Upper lobe of right lung (tissue), 1 donor: ENCODE measurements around the gene CPT1A. TPM values are rescaled to one million over a fixed set of nuclear protein-coding genes. Genes with fewer than 3 reads are reported as not detected.
A peak's percentile ranks its signal among the peaks of the same experiment; 100 is the strongest.

Experiments
- ATAC-seq: fragments of 200-7000 bp; cut with Tn5 transposase; one replicate; pipeline ENCODE4 v1.9.1; 2020; ENCODE audit warnings: mild to moderate bottlenecking, moderate library complexity
- DNase-seq: peaks from one replicate; pipeline ENCODE4 v3.0.0-alpha.2; 2020
- H3K27ac ChIP-seq: fragments of 200-600 bp; one replicate; pipeline ENCODE4 v1.8.0; 2022
- H3K27me3 ChIP-seq: fragments of 200-600 bp; one replicate; pipeline ENCODE4 v1.8.0; 2022; ENCODE audit warnings: mild to moderate bottlenecking
- H3K36me3 ChIP-seq: fragments of 200-600 bp; one replicate; pipeline ENCODE4 v1.8.0; 2022
- H3K4me1 ChIP-seq: fragments of 200-600 bp; one replicate; pipeline ENCODE4 v1.8.0; 2022
- H3K4me3 ChIP-seq: fragments of 200-600 bp; one replicate; pipeline ENCODE4 v1.8.0; 2022; ENCODE audit warnings: mild to moderate bottlenecking
- H3K9me3 ChIP-seq: fragments of 200-600 bp; one replicate; pipeline ENCODE4 v1.8.0; 2022
- intact Hi-C: fragments of 100-400 bp; cut with DNase I; formaldehyde crosslinking; loops from one replicate; pipeline ENCODE4 v1.11.0; 2022
- total RNA-seq: library from RNA; stranded (reverse); fragmentation: NEBNext Ultra II Directional; extraction: Animal tissue kit (Norgen Biotek cat#: 25700); gene quantifications from one replicate; pipeline ENCODE4 v1.2.1, GENCODE V29; 2021
- TF ChIP-seq, protein P1 (sequence below): fragments of 200-600 bp; IDR thresholded peaks from one replicate; pipeline ENCODE4 v1.8.0; 2022; ENCODE audit warnings: antibody characterized with exemption
- donor health status: DM: no; HTN: yes; CAD: no; lungs with severe emphysema.

CPT1A gene
- total RNA-seq, 1 donor from 2014 or later = 76.4 TPM

DNA sequence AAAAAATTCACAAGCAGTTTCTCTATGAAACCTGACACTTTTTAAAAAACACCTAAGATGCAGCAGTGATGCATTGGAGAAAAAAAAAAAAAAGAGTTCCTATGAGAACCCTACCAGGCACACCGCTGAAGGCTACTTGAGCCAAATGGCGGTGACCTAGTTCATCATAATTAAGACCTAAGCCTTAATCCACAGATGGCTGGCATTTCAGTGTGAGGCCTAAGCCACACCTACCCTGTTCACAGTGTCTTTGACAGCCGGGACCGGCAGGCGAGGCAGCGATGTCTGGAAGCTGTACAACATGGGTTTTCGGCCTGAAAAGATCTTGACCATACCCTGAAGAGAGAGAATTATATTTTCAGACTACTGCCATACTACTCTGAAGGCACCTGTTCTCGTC is 38.0 kb downstream of the CPT1A start:
- ATAC-seq (no peak), DNase-seq (no peak)
- H3K27ac ChIP-seq = no peak overlapping the region
- TF ChIP-seq, protein P1, sequence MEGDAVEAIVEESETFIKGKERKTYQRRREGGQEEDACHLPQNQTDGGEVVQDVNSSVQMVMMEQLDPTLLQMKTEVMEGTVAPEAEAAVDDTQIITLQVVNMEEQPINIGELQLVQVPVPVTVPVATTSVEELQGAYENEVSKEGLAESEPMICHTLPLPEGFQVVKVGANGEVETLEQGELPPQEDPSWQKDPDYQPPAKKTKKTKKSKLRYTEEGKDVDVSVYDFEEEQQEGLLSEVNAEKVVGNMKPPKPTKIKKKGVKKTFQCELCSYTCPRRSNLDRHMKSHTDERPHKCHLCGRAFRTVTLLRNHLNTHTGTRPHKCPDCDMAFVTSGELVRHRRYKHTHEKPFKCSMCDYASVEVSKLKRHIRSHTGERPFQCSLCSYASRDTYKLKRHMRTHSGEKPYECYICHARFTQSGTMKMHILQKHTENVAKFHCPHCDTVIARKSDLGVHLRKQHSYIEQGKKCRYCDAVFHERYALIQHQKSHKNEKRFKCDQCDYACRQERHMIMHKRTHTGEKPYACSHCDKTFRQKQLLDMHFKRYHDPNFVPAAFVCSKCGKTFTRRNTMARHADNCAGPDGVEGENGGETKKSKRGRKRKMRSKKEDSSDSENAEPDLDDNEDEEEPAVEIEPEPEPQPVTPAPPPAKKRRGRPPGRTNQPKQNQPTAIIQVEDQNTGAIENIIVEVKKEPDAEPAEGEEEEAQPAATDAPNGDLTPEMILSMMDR = no peak
- intact Hi-C loops = no loop called here
- H3K4me1 ChIP-seq = no peaks in the 10 kb centered on the region
- H3K36me3 ChIP-seq = peaks cover 95% of the 10 kb centered on the region
- no peaks in the 10 kb centered on the region for H3K9me3 ChIP-seq
- H3K4me3 ChIP-seq = no peak overlapping the region
- H3K27me3 ChIP-seq = no peaks in the 10 kb centered on the region

DNA sequence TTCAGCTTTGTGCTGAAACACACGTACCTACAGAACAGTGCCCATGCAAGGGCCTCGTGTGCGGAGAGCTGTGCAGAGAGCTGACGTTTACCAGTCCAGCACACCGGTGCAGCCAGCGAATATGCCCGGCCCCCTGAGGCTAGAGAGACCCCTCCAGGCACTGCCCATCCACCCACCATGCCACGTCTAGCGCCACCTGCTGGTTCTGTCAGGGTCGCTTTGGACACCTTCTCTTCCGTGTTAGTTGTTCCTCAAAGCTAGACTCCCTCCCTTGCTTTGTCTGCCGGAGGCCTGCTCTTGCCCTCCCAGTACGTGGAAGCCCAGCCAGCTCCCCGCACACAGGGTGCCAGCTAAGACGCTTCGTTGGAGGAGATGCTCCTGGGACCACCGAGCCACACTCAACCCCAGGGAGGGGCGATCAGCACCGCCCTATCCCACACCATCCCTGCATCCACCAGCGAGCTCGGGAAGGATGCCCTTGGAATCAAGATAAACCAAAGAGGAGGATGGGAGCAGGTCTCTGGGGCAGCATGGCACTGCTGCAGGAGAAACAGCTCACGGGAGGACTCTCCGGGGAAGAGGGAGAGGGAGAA is 43.4 kb downstream of the CPT1A start:
- TF ChIP-seq, protein P1 = peak; percentile 54
- intact Hi-C loops = no loop called here
- no peaks in the 10 kb centered on the region for H3K4me1 ChIP-seq
- DNase-seq = no peak
- no peak overlapping the region for H3K4me3 ChIP-seq
- H3K27ac ChIP-seq = no peak overlapping the region
- H3K27me3 ChIP-seq = no peaks in the 10 kb centered on the region
- peak; percentile 69 for ATAC-seq
- H3K9me3 ChIP-seq = no peaks in the 10 kb centered on the region
- peaks cover 99% of the 10 kb centered on the region for H3K36me3 ChIP-seq

DNA sequence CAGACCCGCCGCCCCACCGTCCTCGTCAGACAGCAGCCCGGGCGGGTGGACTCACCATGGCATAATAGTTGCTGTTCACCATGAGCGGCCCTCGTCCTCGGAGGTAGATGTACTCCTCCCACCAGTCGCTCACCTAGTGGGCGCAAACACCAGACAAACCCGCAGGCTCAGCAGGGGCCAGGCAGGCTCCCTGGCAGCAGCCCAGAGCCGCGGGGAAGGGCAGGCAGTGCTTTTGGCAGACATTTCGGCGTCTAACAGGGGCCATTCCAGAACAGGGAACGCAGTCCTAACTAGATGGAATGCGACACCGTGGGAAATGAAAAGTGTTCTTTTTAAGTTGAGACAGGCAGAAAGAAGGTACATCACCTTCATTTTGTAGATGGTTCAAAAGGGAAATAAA is 44.9 kb downstream of the CPT1A start:
- Histone ChIP-seq H3K9me3 (no peaks in the 10 kb centered on the region), H3K4me1 (no peaks in the 10 kb centered on the region), H3K36me3 (peaks cover 97% of the 10 kb centered on the region), H3K27me3 (no peaks in the 10 kb centered on the region), H3K4me3 (no peak overlapping the region), H3K27ac (no peak overlapping the region)
- ATAC-seq (no peak), DNase-seq (no peak)
- TF ChIP-seq, protein P1 = no peak
- intact Hi-C loops = no loop called here

DNA sequence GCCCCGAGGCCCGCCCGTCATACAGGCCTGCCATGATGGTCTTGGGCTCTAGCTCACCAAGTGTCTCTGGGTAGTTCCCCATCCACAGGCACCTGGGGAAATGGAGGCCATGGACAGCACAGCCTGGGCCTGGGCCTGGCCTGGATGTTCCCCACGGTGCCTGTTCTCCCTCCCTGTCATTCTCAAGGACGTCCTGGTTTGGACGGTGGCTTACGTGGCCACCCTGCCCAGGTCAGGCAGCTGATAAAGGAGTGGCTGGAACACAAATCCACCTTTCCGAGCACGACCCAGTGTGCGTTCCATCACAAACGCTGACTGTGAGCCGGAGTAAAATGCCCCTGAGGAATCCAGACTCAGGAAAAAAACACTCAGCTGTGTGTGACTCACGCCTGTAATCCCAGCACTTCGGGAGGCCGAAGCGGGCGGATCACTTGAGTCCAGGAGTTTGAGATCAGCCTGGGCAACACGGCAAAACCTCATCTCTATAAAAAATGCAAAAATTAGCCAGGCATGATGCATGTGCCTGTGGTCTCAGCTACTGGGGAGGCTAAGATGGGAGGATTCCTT is 49.2 kb downstream of the CPT1A start:
- no peaks in the 10 kb centered on the region for H3K4me1 ChIP-seq
- H3K36me3 ChIP-seq = peaks cover 92% of the 10 kb centered on the region
- TF ChIP-seq, protein P1 = no peak
- DNase-seq (no peak), ATAC-seq (no peak)
- H3K27me3 ChIP-seq = no peaks in the 10 kb centered on the region
- H3K27ac ChIP-seq = no peak overlapping the region
- H3K4me3 ChIP-seq = no peak overlapping the region
- intact Hi-C loops = no loop called here
- H3K9me3 ChIP-seq = no peaks in the 10 kb centered on the region

DNA sequence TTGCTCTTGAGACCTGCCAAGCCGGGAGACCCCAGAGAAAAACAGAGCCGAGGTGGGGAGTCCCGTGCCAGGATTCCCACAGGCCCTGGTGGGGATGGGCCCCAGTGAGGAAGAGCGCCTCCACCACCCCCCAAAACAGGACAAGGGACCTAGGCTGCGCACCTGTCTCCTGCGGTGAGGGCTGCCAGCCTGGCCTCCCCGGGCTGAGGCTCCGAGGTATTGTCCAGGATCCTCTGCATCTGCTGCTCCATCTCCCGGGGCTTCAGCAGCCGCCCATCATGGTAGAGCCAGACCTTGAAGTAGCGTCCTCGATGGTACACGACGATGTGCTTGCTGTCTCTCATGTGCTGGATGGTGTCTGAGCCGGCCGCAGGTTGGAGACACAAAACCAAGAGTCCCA is 57.1 kb downstream of the CPT1A start:
- ATAC-seq (no peak), DNase-seq (no peak)
- H3K9me3 ChIP-seq = no peaks in the 10 kb centered on the region
- H3K4me3 ChIP-seq = no peak overlapping the region
- no peaks in the 10 kb centered on the region for H3K4me1 ChIP-seq
- H3K27ac ChIP-seq = no peak overlapping the region
- H3K27me3 ChIP-seq = no peaks in the 10 kb centered on the region
- TF ChIP-seq, protein P1 = no peak
- H3K36me3 ChIP-seq = peaks cover 92% of the 10 kb centered on the region
- intact Hi-C loops = no loop called here
